HepG2 (cell line): Measurements from ENCODE around the gene UBE2G2. TPM values are rescaled to one million over a fixed set of nuclear protein-coding genes. Genes with fewer than 3 reads are reported as not detected.

Experiments
- ATAC-seq: fragments of 200-7000 bp; cut with Tn5 transposase; 3 replicates; pipeline ENCODE4 v1.9.1; 2020; ENCODE audit warnings: mild to moderate bottlenecking, moderate library complexity
- BruUV-seq: library from RNA; stranded (reverse); fragments of 400-500 nt; replicated peaks from 2 replicates; lab custom pipeline; 2021; lab: Mats Ljungman, UMichigan
- CTCF ChIA-PET: fragments of 300-600 bp; formaldehyde crosslinking; extraction: SDS; loops from one replicate; lab custom pipeline; 2021; ENCODE audit warnings: low total read pairs, inconsistent platforms, low intra/inter-chr PET ratio; lab: Yijun Ruan, JAX
- POLR2A ChIA-PET: fragments of 350-600 bp; sonication (Branson Sonifier 250); formaldehyde crosslinking; loops from one replicate; lab custom pipeline; 2020; ENCODE audit warnings: antibody characterized with exemption, inconsistent platforms; lab: Yijun Ruan, JAX
- DNase-seq: peaks from one replicate; pipeline ENCODE4 v3.0.0-alpha.2; 2015; ENCODE audit warnings: low spot score
- FAIRE-seq: peaks from 3 replicates; lab custom pipeline; 2011; peaks lifted over from hg19 to GRCh38; lab: Jason Lieb, UNC
- H2AFZ ChIP-seq: one replicate; pipeline ENCODE4 v1.6.1; 2011; ENCODE audit warnings: low read length, inconsistent platforms
- H3K27ac ChIP-seq: fragments of 300-600 bp; 3 replicates; pipeline ENCODE4 v1.8.0; 2011; ENCODE audit warnings: mixed run types, mild to moderate bottlenecking, mixed read lengths, low read length, inconsistent platforms; ENCODE audit not compliant: insufficient read depth; ENCODE audit errors: extremely low read length
- H3K27me3 ChIP-seq, 2 experiments: fragments of 200-600 bp in 1 of 2; 2 replicates in 1 of 2; 3 replicates in 1 of 2; pipeline versions ENCODE4 v1.6.0 to v1.8.0; 2011; ENCODE audit warnings: low read length in 2 of 2, mild to moderate bottlenecking in 2 of 2, moderate library complexity in 2 of 2, inconsistent platforms in 1 of 2; ENCODE audit not compliant: insufficient read depth in 2 of 2, control insufficient read depth in 1 of 2
- H3K36me3 ChIP-seq, 2 experiments: fragments of 200-600 bp in 1 of 2; replicated peaks in 1 of 2; 2 replicates in 1 of 2; 3 replicates in 1 of 2; pipeline versions ENCODE4 v1.5.1 to v1.8.0; 2011; ENCODE audit warnings: low read length in 2 of 2, inconsistent platforms in 1 of 2; ENCODE audit not compliant: insufficient read depth in 2 of 2, control insufficient read depth in 1 of 2
- H3K4me1 ChIP-seq: 2 replicates; pipeline ENCODE4 v1.5.1; 2012; ENCODE audit warnings: low read length, inconsistent platforms; ENCODE audit not compliant: insufficient read depth
- H3K4me2 ChIP-seq: 2 replicates; pipeline ENCODE4 v1.6.0; 2011; ENCODE audit warnings: low read depth, low read length, inconsistent platforms
- H3K4me3 ChIP-seq, 3 experiments: fragments of 200-600 bp in 1 of 3; sonication (generic), shearing (Covaris generic) in 1 of 3; replicated peaks in 1 of 3; 2 replicates each; pipeline ENCODE4 v1.5.1; 2011 to 2016; ENCODE audit warnings: low read length in 3 of 3, inconsistent platforms in 2 of 3, low read depth in 2 of 3, mild to moderate bottlenecking in 2 of 3, control low read depth in 1 of 3, mixed read lengths in 1 of 3; ENCODE audit not compliant: insufficient read depth in 1 of 3
- H3K79me2 ChIP-seq: one replicate; pipeline ENCODE4 v1.6.1; 2011; ENCODE audit warnings: low read length, inconsistent platforms; ENCODE audit not compliant: insufficient read depth
- H3K9ac ChIP-seq: 2 replicates; pipeline ENCODE4 v1.6.0; 2011; ENCODE audit warnings: mild to moderate bottlenecking, low read depth, low read length, inconsistent platforms; ENCODE audit not compliant: insufficient read depth
- H3K9me3 ChIP-seq: 2 replicates; pipeline ENCODE4 v1.5.1; 2012; ENCODE audit warnings: mild to moderate bottlenecking, low read length
- H4K20me1 ChIP-seq: 2 replicates; pipeline ENCODE4 v1.6.0; 2011; ENCODE audit warnings: inconsistent platforms, mild to moderate bottlenecking, low read length, moderate library complexity; ENCODE audit not compliant: insufficient read depth
- ARHGAP35 ChIP-seq: sonication (generic); formaldehyde crosslinking; IDR thresholded peaks from 2 replicates; pipeline ENCODE4 v1.9.0; 2022; ENCODE audit warnings: mild to moderate bottlenecking, inconsistent platforms, moderate library complexity, missing genetic modification reagents, borderline replicate concordance
- ATF3 ChIP-seq: sonication (generic); formaldehyde crosslinking; IDR thresholded peaks from 2 replicates; pipeline ENCODE4 v1.4.0; 2020; ENCODE audit warnings: missing genetic modification reagents
- GMEB1 ChIP-seq: sonication (generic); formaldehyde crosslinking; IDR thresholded peaks from 2 replicates; pipeline ENCODE4 v1.5.1; 2020; ENCODE audit warnings: missing genetic modification reagents, mild to moderate bottlenecking, borderline replicate concordance
- IRF2 ChIP-seq: IDR thresholded peaks from 2 replicates; pipeline ENCODE4 v1.6.1; 2018; ENCODE audit warnings: missing genetic modification reagents, missing compliant biosample characterization
- JARID2 ChIP-seq: sonication (generic); formaldehyde crosslinking; IDR thresholded peaks from 2 replicates; pipeline ENCODE4 v1.8.1; 2023; ENCODE audit warnings: missing genetic modification reagents, inconsistent platforms; ENCODE audit not compliant: insufficient replicate concordance
- ZNF34 ChIP-seq: sonication (generic); formaldehyde crosslinking; IDR thresholded peaks from 2 replicates; pipeline ENCODE4 v1.4.0; 2020; ENCODE audit warnings: mild to moderate bottlenecking, missing genetic modification reagents, borderline replicate concordance
- ZNF44 ChIP-seq: sonication (generic); formaldehyde crosslinking; IDR thresholded peaks from 2 replicates; pipeline ENCODE4 v1.5.1; 2020; ENCODE audit warnings: mild to moderate bottlenecking, missing genetic modification reagents
- ZNF609 ChIP-seq: sonication (generic); formaldehyde crosslinking; IDR thresholded peaks from 2 replicates; pipeline ENCODE4 v1.4.0; 2020; ENCODE audit warnings: mild to moderate bottlenecking, missing genetic modification reagents, borderline replicate concordance
- ZNF839 ChIP-seq: sonication (generic); formaldehyde crosslinking; IDR thresholded peaks from 2 replicates; pipeline ENCODE4 v1.4.0; 2020; ENCODE audit warnings: missing genetic modification reagents, mild to moderate bottlenecking, borderline replicate concordance
- WGBS: methylation state at CpG from one replicate; pipeline ENCODE4 v1.1.6; 2017; ENCODE audit warnings: low lambda C conversion rate; 5-methylcytosine and 5-hydroxymethylcytosine counted together
- in situ Hi-C: cut with HindIII; loops from 2 replicates; pipeline ENCODE4 v1.10.0; 2017; ENCODE audit warnings: low pct_unique_long_range_greater_than_20kb; ENCODE audit not compliant: extremely low pct_ligation_motif_present
- intact Hi-C: fragments of 100-400 bp; cut with micrococcal nuclease; formaldehyde crosslinking; loops from one replicate; pipeline ENCODE4 v1.10.0; 2022; ENCODE audit not compliant: unreplicated experiment
- polyA plus RNA-seq, 8 experiments: library from polyadenylated mRNA; depleted of rRNA in 3 of 8; stranded (reverse) in 7 of 8; unstranded in 1 of 8; fragments of >200 nt; fragmentation: Illumina TruSeq in 4 of 8; extraction: Trizol in 4 of 8; gene quantifications; 2 replicates each; pipeline versions ENCODE4 v1.2.1 to v1.2.3, GENCODE V29; 2011 to 2016; ENCODE audit warnings: low read depth in 4 of 8, missing spikeins in 1 of 8, mixed read lengths in 1 of 8; ENCODE audit not compliant: insufficient read depth in 1 of 8
- total RNA-seq, 5 experiments: library from RNA; depleted of rRNA; stranded (reverse); fragments of >200 nt; fragmentation: Illumina TruSeq; extraction: Trizol; gene quantifications; 2 replicates each; pipeline ENCODE4 v1.2.3, GENCODE V29; 2016; ENCODE audit warnings: low read depth in 1 of 5

The UBE2G2 gene
- total and polyA plus RNA-seq, 2 of the 13 experiments (the other 11 are each of a cell fraction or from before 2014, with no cell fraction given) = 55.4 to 92.0 TPM

- in situ Hi-C loops (loop anchor here (5.0 kb wide), 2 partner anchors 44 to 66 kb away; partner anchors contain the start of gene UBE2G2), intact Hi-C loops (loop anchor here (1.0 to 10.0 kb wide), 3 partner anchors 26 to 68 kb away; partner anchors contain the start of gene PTTG1IP)
- peaks cover 19 to 30% of the 10 kb centered on the region in 2 experiments for H3K36me3 ChIP-seq
- no peak overlapping the region for H2AFZ ChIP-seq
- no peak for FAIRE-seq
- ChIA-PET CTCF (interaction anchor here (0.9 kb wide), 1 partner anchor 46 kb away, joined by 4 read pairs; the partner anchor contains the start of gene UBE2G2), POLR2A (interaction anchor here (0.9 to 3.0 kb wide), 4 partner anchors 23 to 44 kb away, joined by 3 to 9 read pairs (median 5); partner anchors contain the start of genes PTTG1IP and UBE2G2)
- H3K9me3 ChIP-seq = no peaks in the 10 kb centered on the region
- peak overlapping the region; percentile 88 for H3K4me2 ChIP-seq
- DNase-seq = peak; percentile 48
- WGBS = 26% methylated on average over 8 of the region's 27 CpGs
- peaks cover 0 to 26% of the 10 kb centered on the region in 2 experiments; a peak in 4 of 5 replicates for H3K27me3 ChIP-seq
- no TSS peak for BruUV-seq
- H3K27ac ChIP-seq = peak overlapping the region; percentile 23
- peak overlapping the region; percentile 36 for H3K9ac ChIP-seq
- ATAC-seq = peak; percentile 68
- H4K20me1 ChIP-seq = peaks cover 36% of the 10 kb centered on the region
- H3K4me1 ChIP-seq = peaks cover 63% of the 10 kb centered on the region
- peak overlapping the region in 2 of 3 experiments; percentile 58 to 67; a peak in 4 of 6 replicates for H3K4me3 ChIP-seq
- no peaks in the 10 kb centered on the region for H3K79me2 ChIP-seq
- TF ChIP-seq GMEB1 (0 out of 2 replicates have a peak, but pooled peaks have one; percentile 46), ZNF839 (no peak), ZNF34 (no peak), ZNF609 (peak; percentile 51; the same call in 1 of the 2 replicates), ZNF44 (CRISPR knock-in tag) (no peak), IRF2 (CRISPR knock-in tag) (no peak), ATF3 (CRISPR knock-in tag) (0 out of 2 replicates have a peak, but pooled peaks have one; percentile 20), JARID2 (no peak), ARHGAP35 (CRISPR knock-in tag) (no peak; the same call in none of the 2 replicates)
Measured at GRCh38 chr21:44846485-44847260, 45.1 kb upstream of the UBE2G2 start.
